IPS-15b (cell line): ENCODE measurements around the gene ZNF177.
A peak's percentile ranks its signal among the peaks of the same experiment; 100 is the strongest.
"Not testable (repeated sequence)": the region's sequence is repeated elsewhere in the genome, so short reads cannot be mapped to it uniquely, and the experiment has no call there.

Experiments
- H3K27me3 ChIP-seq: one replicate; pipeline ENCODE4 v1.6.1; 2013; ENCODE audit warnings: low read length; ENCODE audit not compliant: control insufficient read depth, insufficient read depth
- H3K36me3 ChIP-seq: one replicate; pipeline ENCODE4 v1.6.1; 2013; ENCODE audit warnings: low read length; ENCODE audit not compliant: control insufficient read depth, insufficient read depth
- H3K4me1 ChIP-seq: one replicate; pipeline ENCODE4 v1.6.1; 2013; ENCODE audit warnings: mild to moderate bottlenecking, low read length; ENCODE audit not compliant: control insufficient read depth, insufficient read depth
- H3K4me3 ChIP-seq: one replicate; pipeline ENCODE4 v1.5.1; 2013; ENCODE audit warnings: low read depth, low read length
- H3K9ac ChIP-seq: one replicate; pipeline ENCODE4 v1.6.1; 2013; ENCODE audit warnings: low read depth, mild to moderate bottlenecking, low read length
- H3K9me3 ChIP-seq: one replicate; pipeline ENCODE4 v1.6.1; 2013; ENCODE audit warnings: mild to moderate bottlenecking, low read length; ENCODE audit not compliant: control insufficient read depth, insufficient read depth

ZNF177 gene

DNA sequence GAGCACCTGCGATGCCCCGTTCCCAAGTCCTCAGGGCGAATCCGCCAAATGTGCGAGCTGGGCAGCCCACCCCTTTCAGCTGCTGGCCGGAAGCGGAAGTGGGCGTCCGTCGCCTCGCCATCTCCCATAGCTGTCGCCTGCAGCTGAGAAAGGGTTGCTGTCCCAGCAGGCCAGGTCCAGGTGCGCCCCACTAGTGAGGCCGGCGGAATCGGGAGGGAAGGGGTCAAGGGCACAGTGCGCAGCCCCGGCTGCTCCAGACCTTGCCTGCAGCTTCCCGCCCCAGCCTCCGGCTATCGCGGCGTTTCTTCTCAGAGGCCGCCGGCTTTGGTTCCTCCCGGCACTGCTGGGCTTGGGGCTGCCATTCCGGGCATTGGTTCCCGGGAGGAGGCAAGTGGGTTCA, at the start of gene ZNF177:
ZNF177 (plus strand) TSS at position 109 of the 400 bp plus-strand sequence. CDS start 15,299 bp downstream, outside the sequence.
- Histone ChIP-seq H3K4me3 (no peak within 1 kb of the TSS), H3K36me3 (no peaks in the 10 kb centered on the region), H3K9me3 (peaks cover 5% of the 10 kb centered on the region), H3K27me3 (no peaks in the 10 kb centered on the region), H3K9ac (no peak within 1 kb of the TSS), H3K4me1 (no peaks in the 10 kb centered on the region)

GRCh38 chr19:9313756-9314155, 49.1 kb upstream of the ZNF177 start:
- Histone ChIP-seq H3K4me3 (no peak overlapping the region), H3K27me3 (no peaks in the 10 kb centered on the region), H3K9me3 (no peaks in the 10 kb centered on the region), H3K4me1 (no peaks in the 10 kb centered on the region), H3K36me3 (peaks cover 2% of the 10 kb centered on the region), H3K9ac (no peak overlapping the region)

DNA sequence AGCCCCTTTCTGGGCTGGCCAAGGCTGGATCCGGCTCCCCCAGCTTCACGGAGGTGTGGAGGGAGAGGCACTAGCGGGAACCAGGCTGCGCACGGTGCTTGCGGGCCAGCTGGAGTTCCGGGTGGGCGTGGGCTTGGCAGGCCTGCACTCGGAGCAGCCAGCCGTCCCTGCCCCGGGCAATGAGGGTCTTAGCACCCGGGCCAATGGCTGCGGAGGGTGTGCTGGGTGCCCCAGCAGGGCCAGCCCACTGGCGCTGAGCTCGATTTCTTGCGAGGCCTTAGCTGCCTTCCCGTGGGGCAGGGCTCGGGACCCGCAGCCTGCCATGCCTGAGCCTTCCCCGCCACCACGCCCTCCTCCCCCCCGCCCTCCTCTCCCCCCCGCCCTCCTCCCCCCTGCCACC, 41.5 kb upstream of the ZNF177 start:
- no peaks in the 10 kb centered on the region for H3K9me3 ChIP-seq
- no peaks in the 10 kb centered on the region for H3K27me3 ChIP-seq
- H3K36me3 ChIP-seq, result no peaks in the 10 kb centered on the region

DNA sequence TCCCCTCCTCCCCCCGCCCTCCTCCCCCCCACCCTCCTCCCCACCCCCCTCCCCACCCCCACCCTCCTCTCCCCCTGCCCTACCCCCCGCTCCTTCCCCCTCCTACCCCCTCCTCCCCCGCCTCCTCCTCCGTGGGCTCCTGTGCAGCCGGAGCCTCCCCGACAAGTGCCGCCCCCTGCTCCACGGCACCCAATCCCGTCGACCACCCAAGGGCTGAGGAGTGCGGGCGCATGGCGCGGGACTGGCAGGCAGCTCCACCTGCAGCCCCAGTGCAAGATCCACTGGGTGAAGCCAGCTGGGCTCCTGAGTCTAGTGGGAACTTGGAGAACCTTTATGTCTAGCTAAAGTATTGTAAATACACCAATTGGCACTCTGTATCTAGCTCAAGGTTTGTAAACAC, 41.1 kb upstream of the ZNF177 start:
- not testable (repeated sequence) for H3K4me1 ChIP-seq, H3K9me3 ChIP-seq

More for the DNA sequence above, 41.5 kb upstream of the ZNF177 start:
- Histone ChIP-seq H3K9ac (no peak overlapping the region), H3K4me3 (no peak overlapping the region), H3K4me1 (no peaks in the 10 kb centered on the region)

GRCh38 chr19:9322201-9322600, 40.6 kb upstream of the ZNF177 start:
- H3K9ac ChIP-seq, H3K27me3 ChIP-seq, H3K36me3 ChIP-seq, H3K4me3 ChIP-seq, H3K4me1 ChIP-seq, H3K9me3 ChIP-seq: not testable (repeated sequence)

More for the DNA sequence above, 41.1 kb upstream of the ZNF177 start:
- not testable (repeated sequence) for H3K27me3 ChIP-seq, H3K9ac ChIP-seq, H3K4me3 ChIP-seq, H3K36me3 ChIP-seq

GRCh38 chr19:9323557-9323918, 39.3 kb upstream of the ZNF177 start:
- Histone ChIP-seq H3K9ac (peak overlapping the region; percentile 32), H3K36me3 (peaks cover 2% of the 10 kb centered on the region), H3K27me3 (no peaks in the 10 kb centered on the region), H3K4me1 (no peaks in the 10 kb centered on the region), H3K4me3 (peak overlapping the region; percentile 58), H3K9me3 (peaks cover 2% of the 10 kb centered on the region)

DNA sequence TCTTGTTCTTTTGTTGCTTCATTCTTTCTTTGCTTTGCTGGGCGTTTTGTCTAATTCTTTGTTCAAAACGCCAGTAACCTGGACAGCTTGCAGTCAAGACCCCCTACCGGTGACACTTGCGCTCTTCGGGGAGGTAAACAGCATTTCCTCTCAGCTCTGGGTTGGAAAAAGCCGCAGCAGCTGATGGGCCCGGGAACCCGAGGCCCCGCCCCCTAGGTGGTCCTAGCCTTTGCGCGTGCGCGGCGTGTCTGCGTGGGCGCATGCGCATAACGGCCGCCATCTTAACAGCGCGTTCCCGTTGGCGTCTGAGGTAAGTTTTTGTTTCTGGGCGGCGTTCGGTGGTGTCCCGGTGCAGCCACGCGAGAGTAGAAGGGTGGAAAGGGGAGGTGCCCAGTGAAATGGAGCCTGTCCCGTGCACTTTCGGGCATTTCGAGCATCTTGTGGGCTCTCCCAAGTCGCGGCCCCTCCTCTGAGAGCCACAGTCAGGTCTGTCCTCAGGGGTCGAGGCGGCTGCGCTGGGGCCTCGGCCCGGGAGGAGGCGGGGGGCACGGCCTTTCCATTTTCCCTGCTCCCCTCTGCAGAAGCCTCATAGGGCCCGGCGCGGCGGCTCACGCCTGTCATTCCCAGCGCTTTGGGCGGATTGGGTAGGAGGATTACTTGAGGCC, 38.8 kb upstream of the ZNF177 start, which contains the start of gene ZNF559:
ZNF559 (plus strand) TSS at position 261 of the 665 bp plus-strand sequence. CDS start 14,371 bp downstream, outside the sequence.
- Histone ChIP-seq H3K27me3 (no peaks in the 10 kb centered on the region), H3K36me3 (peaks cover 3% of the 10 kb centered on the region), H3K4me3 (peak within 1 kb of the TSS; percentile 58), H3K4me1 (no peaks in the 10 kb centered on the region), H3K9me3 (peaks cover 7% of the 10 kb centered on the region), H3K9ac (peak within 1 kb of the TSS; percentile 87)

- Histone ChIP-seq H3K36me3 (peaks cover 3% of the 10 kb centered on the region), H3K4me3 (peak overlapping the region; percentile 58), H3K9ac (peak overlapping the region; percentile 87), H3K9me3 (peaks cover 8% of the 10 kb centered on the region), H3K27me3 (no peaks in the 10 kb centered on the region), H3K4me1 (no peaks in the 10 kb centered on the region)
Measured at GRCh38 chr19:9324584-9324962, 38.2 kb upstream of the ZNF177 start.

DNA sequence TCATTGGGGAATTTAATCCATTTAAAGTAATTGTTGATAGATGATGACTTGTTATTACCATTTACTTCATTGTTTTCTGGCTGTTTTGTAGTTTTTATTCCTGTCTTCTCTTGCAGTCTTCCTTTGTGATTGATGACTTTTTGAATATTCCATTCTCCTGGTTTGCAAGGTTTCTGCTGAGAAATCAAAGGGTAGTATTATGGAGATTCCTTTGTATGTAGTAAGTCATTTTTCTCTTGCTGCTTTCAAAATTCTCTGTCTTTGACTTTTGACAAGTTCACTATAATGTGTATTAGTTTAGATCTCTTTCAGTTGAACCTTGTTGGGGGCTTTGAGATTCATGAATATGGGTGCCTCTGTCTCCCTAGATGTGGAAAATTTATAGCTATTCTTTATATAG, 32.8 kb upstream of the ZNF177 start:
- Histone ChIP-seq H3K9me3 (peaks cover 22% of the 10 kb centered on the region), H3K4me1 (no peaks in the 10 kb centered on the region), H3K4me3 (no peak overlapping the region), H3K36me3 (peaks cover 3% of the 10 kb centered on the region), H3K9ac (no peak overlapping the region), H3K27me3 (no peaks in the 10 kb centered on the region)

GRCh38 chr19:9342610-9343304, 20.1 kb upstream of the ZNF177 start:
- peaks cover 20% of the 10 kb centered on the region for H3K36me3 ChIP-seq
- H3K4me1 ChIP-seq, result no peaks in the 10 kb centered on the region
- H3K9ac ChIP-seq, result no peak overlapping the region
- H3K4me3 ChIP-seq, result no peak overlapping the region
- peaks cover 56% of the 10 kb centered on the region for H3K9me3 ChIP-seq
- H3K27me3 ChIP-seq, result no peaks in the 10 kb centered on the region

DNA sequence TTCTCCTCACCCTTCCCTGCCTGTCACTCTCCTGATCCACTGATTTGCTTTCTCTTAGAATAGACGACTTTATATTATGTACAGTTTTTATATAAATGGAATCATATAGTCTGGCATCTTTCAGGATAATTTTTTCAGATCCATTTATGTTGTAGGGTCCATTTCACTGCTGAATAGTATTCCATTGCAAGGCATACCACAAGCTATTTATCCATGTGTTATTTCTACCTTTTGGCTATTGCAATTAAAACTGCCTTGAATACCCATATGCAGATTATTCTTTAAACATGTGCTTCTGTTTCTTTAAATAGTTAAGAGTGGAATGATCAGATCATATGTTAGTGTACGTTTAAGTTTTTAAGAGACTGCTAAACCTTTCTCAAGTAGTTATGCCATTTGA, 17.8 kb upstream of the ZNF177 start:
- H3K27me3 ChIP-seq, result no peaks in the 10 kb centered on the region
- H3K9me3 ChIP-seq, result peaks cover 41% of the 10 kb centered on the region
- peaks cover 15% of the 10 kb centered on the region for H3K36me3 ChIP-seq
- H3K4me3 ChIP-seq, result no peak overlapping the region
- H3K4me1 ChIP-seq, result no peaks in the 10 kb centered on the region
- H3K9ac ChIP-seq, result no peak overlapping the region

DNA sequence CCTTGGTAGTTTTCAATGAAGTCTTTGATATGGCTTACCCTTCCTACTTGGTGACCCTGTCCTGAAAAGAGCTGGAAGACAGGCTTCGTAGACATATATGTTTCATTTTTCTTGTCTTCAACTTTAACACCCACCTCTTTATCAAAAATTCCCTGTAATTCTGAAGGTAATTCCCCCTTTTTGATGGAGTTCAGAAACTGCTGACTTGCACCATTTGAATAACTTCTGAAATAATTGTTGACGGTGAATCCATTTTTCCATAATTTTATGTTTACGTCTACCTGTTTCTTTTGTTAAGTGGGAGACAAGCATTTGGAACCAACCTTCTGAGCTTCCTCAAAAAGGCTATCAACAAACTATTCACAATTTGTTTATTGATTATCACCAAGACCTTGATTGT, 14.6 kb upstream of the ZNF177 start:
- Histone ChIP-seq H3K36me3 (peaks cover under 1% of the 10 kb centered on the region), H3K4me3 (no peak overlapping the region), H3K9me3 (peaks cover 28% of the 10 kb centered on the region), H3K27me3 (no peaks in the 10 kb centered on the region), H3K4me1 (no peaks in the 10 kb centered on the region), H3K9ac (no peak overlapping the region)
